A673 (cell line): ENCODE data around the gene CCDC74B. TPM values are rescaled to one million over a fixed set of nuclear protein-coding genes. Genes with fewer than 3 reads are reported as not detected.
"Not testable (repeated sequence)": the region's sequence is repeated elsewhere in the genome, so short reads cannot be mapped to it uniquely, and the experiment has no call there.

Experiments used
- BruUV-seq: library from RNA; stranded (reverse); fragments of 400-500 nt; replicated peaks from 2 replicates; lab custom pipeline; 2021; lab: Mats Ljungman, UMichigan
- CTCF ChIA-PET: fragments of 300-600 bp; sonication (Branson Sonifier 250); formaldehyde crosslinking; loops from one replicate; lab custom pipeline; 2022; ENCODE audit warnings: antibody characterized with exemption; lab: Charles Lee
- POLR2A ChIA-PET: fragments of 300-600 bp; sonication (Branson Sonifier 250); formaldehyde crosslinking; loops from one replicate; lab custom pipeline; 2022; ENCODE audit warnings: antibody characterized with exemption; ENCODE audit not compliant: low non-redundant PET; lab: Charles Lee
- DNase-seq: peaks from one replicate; pipeline ENCODE4 v3.0.0-alpha.2; 2015; ENCODE audit warnings: low spot score
- H3K27ac ChIP-seq: fragments of 200-600 bp; sonication (generic); 2 replicates; pipeline ENCODE4 v1.5.1; 2016; ENCODE audit warnings: mixed run types, low read depth, mild to moderate bottlenecking, mixed read lengths, antibody characterized with exemption, low read length; ENCODE audit not compliant: poor library complexity, severe bottlenecking
- H3K27me3 ChIP-seq: fragments of 200-600 bp; sonication (generic); replicated peaks from 2 replicates; pipeline ENCODE4 v1.6.1; 2017; ENCODE audit warnings: mixed run types, low read depth, mild to moderate bottlenecking, mixed read lengths, antibody characterized with exemption, low read length; ENCODE audit not compliant: insufficient read depth, poor library complexity
- H3K36me3 ChIP-seq: fragments of 200-600 bp; sonication (generic); 2 replicates; pipeline ENCODE4 v1.6.1; 2016; ENCODE audit warnings: mixed run types, mild to moderate bottlenecking, mixed read lengths, antibody characterized with exemption, low read length; ENCODE audit not compliant: insufficient read depth, poor library complexity, severe bottlenecking
- H3K4me1 ChIP-seq: fragments of 200-600 bp; sonication (generic); 2 replicates; pipeline ENCODE4 v1.6.1; 2017; ENCODE audit warnings: mixed run types, mild to moderate bottlenecking, mixed read lengths, antibody characterized with exemption, low read length; ENCODE audit not compliant: insufficient read depth, poor library complexity, severe bottlenecking
- H3K4me3 ChIP-seq: fragments of 200-600 bp; sonication (generic); 2 replicates; pipeline ENCODE4 v1.5.1; 2016; ENCODE audit warnings: low read depth, mixed run types, mild to moderate bottlenecking, mixed read lengths, low read length; ENCODE audit not compliant: poor library complexity, severe bottlenecking
- H3K9me3 ChIP-seq: fragments of 200-600 bp; sonication (generic); 2 replicates; pipeline ENCODE4 v1.6.1; 2016; ENCODE audit warnings: mixed run types, low read depth, mild to moderate bottlenecking, mixed read lengths, antibody characterized with exemption, low read length; ENCODE audit not compliant: poor library complexity, severe bottlenecking
- CTCF ChIP-seq: fragments of 300-800, 200-600 bp; sonication (generic); conservative IDR thresholded peaks from 2 replicates; pipeline ENCODE4 v1.5.1; 2017; ENCODE audit warnings: low read depth, mild to moderate bottlenecking, antibody characterized with exemption, low read length, moderate library complexity, mixed read lengths
- EZH2 ChIP-seq: fragments of 200-600 bp; sonication (generic); IDR thresholded peaks from 2 replicates; pipeline ENCODE4 v1.6.1; 2017; ENCODE audit warnings: borderline replicate concordance, low read depth, mild to moderate bottlenecking, mixed read lengths, antibody characterized with exemption, low read length; ENCODE audit not compliant: poor library complexity, severe bottlenecking
- intact Hi-C: fragments of 100-400 bp; cut with micrococcal nuclease; formaldehyde crosslinking; loops from one replicate; pipeline ENCODE4 v1.10.0; 2022; ENCODE audit not compliant: unreplicated experiment
- total RNA-seq: library from RNA; stranded (reverse); gene quantifications from 2 replicates; pipeline ENCODE4 v1.2.3, GENCODE V29; 2021

Gene CCDC74B
- total RNA-seq, 1 experiment from 2014 or later: 3.8 TPM

- Histone ChIP-seq H3K27ac (no peak overlapping the region), H3K4me3 (no peak overlapping the region), H3K36me3 (peaks cover 5% of the 10 kb centered on the region), H3K4me1 (no peaks in the 10 kb centered on the region), H3K27me3 (no peaks in the 10 kb centered on the region), H3K9me3 (no peaks in the 10 kb centered on the region)
- ChIA-PET CTCF (interaction anchor here (0.5 to 0.7 kb wide), 2 partner anchors 28 to 187 kb away, joined by 3 read pairs; no protein-coding TSS in a partner anchor), POLR2A (no interaction called here)
- TF ChIP-seq CTCF (no peak), EZH2 (no peak)
- no peak for DNase-seq
- intact Hi-C loops: no loop called here
- BruUV-seq: no TSS peak
These were observed 5.6 kb upstream of the CCDC74B start for GRCh38 chr2:130150181-130151144.

- BruUV-seq, H3K36me3 ChIP-seq, H3K4me1 ChIP-seq, DNase-seq, CTCF ChIA-PET, intact Hi-C loops, H3K27ac ChIP-seq, H3K9me3 ChIP-seq, H3K27me3 ChIP-seq, POLR2A ChIA-PET, H3K4me3 ChIP-seq: not testable (repeated sequence)
These were observed 3.6 kb upstream of the CCDC74B start for GRCh38 chr2:130148515-130148914.

- intact Hi-C loops, H3K36me3 ChIP-seq, H3K9me3 ChIP-seq, DNase-seq, CTCF ChIA-PET, H3K4me3 ChIP-seq, H3K27ac ChIP-seq, POLR2A ChIA-PET, BruUV-seq, H3K27me3 ChIP-seq, H3K4me1 ChIP-seq: not testable (repeated sequence)
These were observed 1.5 kb downstream of the CCDC74B start for GRCh38 chr2:130143266-130144039.

- H3K36me3 ChIP-seq, DNase-seq, intact Hi-C loops, H3K4me3 ChIP-seq, H3K4me1 ChIP-seq, BruUV-seq, H3K27ac ChIP-seq, POLR2A ChIA-PET, CTCF ChIA-PET, H3K9me3 ChIP-seq, H3K27me3 ChIP-seq: not testable (repeated sequence)
These were observed 2.3 kb downstream of the CCDC74B start for GRCh38 chr2:130142396-130143265.

- H3K36me3 ChIP-seq, H3K9me3 ChIP-seq, H3K27ac ChIP-seq, DNase-seq, H3K4me1 ChIP-seq, POLR2A ChIA-PET, intact Hi-C loops, BruUV-seq, H3K4me3 ChIP-seq, H3K27me3 ChIP-seq, CTCF ChIA-PET: not testable (repeated sequence)
These were observed 3.1 kb downstream of the CCDC74B start for GRCh38 chr2:130141645-130142370.
